Glutamatergic neuron (in vitro differentiated cells): ENCODE results near the gene SASS6. TPM values are rescaled to one million over a fixed set of nuclear protein-coding genes. Genes with fewer than 3 reads are reported as not detected.

ENCODE experiments used
- DNase-seq: peaks from one replicate; pipeline ENCODE4 v3.0.0; 2022
- H3K27ac Mint-ChIP-seq: one replicate; pipeline ENCODE4 v1.8.0; 2020; ENCODE audit warnings: mild to moderate bottlenecking, mixed read lengths, inconsistent platforms; ENCODE audit not compliant: unreplicated experiment
- H3K27me3 Mint-ChIP-seq: one replicate; pipeline ENCODE4 v1.8.0; 2020; ENCODE audit warnings: mild to moderate bottlenecking, moderate library complexity, mixed read lengths, inconsistent platforms; ENCODE audit not compliant: unreplicated experiment
- H3K36me3 Mint-ChIP-seq: one replicate; pipeline ENCODE4 v1.8.0; 2020; ENCODE audit warnings: mild to moderate bottlenecking, mixed read lengths, inconsistent platforms; ENCODE audit not compliant: unreplicated experiment
- H3K4me1 Mint-ChIP-seq: one replicate; pipeline ENCODE4 v1.8.0; 2020; ENCODE audit warnings: mild to moderate bottlenecking, low read depth, mixed read lengths, inconsistent platforms; ENCODE audit not compliant: unreplicated experiment
- H3K4me3 Mint-ChIP-seq: one replicate; pipeline ENCODE4 v1.8.0; 2020; ENCODE audit warnings: mild to moderate bottlenecking, mixed read lengths, inconsistent platforms; ENCODE audit not compliant: unreplicated experiment
- H3K9me3 Mint-ChIP-seq: one replicate; pipeline ENCODE4 v1.8.0; 2020; ENCODE audit warnings: mild to moderate bottlenecking, moderate library complexity, mixed read lengths, inconsistent platforms; ENCODE audit not compliant: unreplicated experiment
- CTCF ChIP-seq: fragments of 200-600 bp; sonication (generic); IDR thresholded peaks from one replicate; pipeline ENCODE4 v1.5.0; 2021; ENCODE audit not compliant: partially characterized antibody, unreplicated experiment
- long read RNA-seq: library from polyadenylated mRNA; unstranded; transcript quantifications from one replicate; pipeline ENCODE4 v2.0.0, GENCODE V29; 2020; ENCODE audit not compliant: unreplicated experiment
- total RNA-seq: library from RNA; stranded (reverse); fragmentation: NEBNext Ultra II Directional; extraction: Animal tissue kit (Norgen Biotek cat#: 25700); gene quantifications from one replicate; pipeline ENCODE4 v1.2.1, GENCODE V29; 2021; ENCODE audit not compliant: unreplicated experiment

The SASS6 gene
- total RNA-seq: 4.0 TPM
- long read RNA-seq, partial matches to known transcripts: 1 of 2 reads
- long read RNA-seq, other reads (novel, unspliced or antisense): 1 of 2 reads

GRCh38 chr1:100132566-100133477 is at the start of gene SASS6, which contains the start of gene TRMT13:
SASS6 (minus strand) TSS chr1:100132930; CDS start chr1:100132814, 116 bp downstream.
TRMT13 (plus strand) TSS chr1:100133163; CDS start chr1:100133169, 6 bp downstream.
- peak; percentile 93 for DNase-seq
- peaks cover 4% of the 10 kb centered on the region for H3K9me3 Mint-ChIP-seq
- no peaks in the 10 kb centered on the region for H3K36me3 Mint-ChIP-seq
- TF ChIP-seq CTCF: no peak
- no peaks in the 10 kb centered on the region for H3K4me1 Mint-ChIP-seq
- H3K27ac Mint-ChIP-seq: peak within 1 kb of the TSS; percentile 80
- H3K4me3 Mint-ChIP-seq: peak within 1 kb of the TSS; percentile 96
- peaks cover 3% of the 10 kb centered on the region for H3K27me3 Mint-ChIP-seq

- no peaks in the 10 kb centered on the region for H3K9me3 Mint-ChIP-seq
- no peak within 1 kb of the TSS for H3K4me3 Mint-ChIP-seq
- no peaks in the 10 kb centered on the region for H3K36me3 Mint-ChIP-seq
- DNase-seq: no peak
- H3K27me3 Mint-ChIP-seq: peaks cover 4% of the 10 kb centered on the region
- no peak within 1 kb of the TSS for H3K27ac Mint-ChIP-seq
- no peaks in the 10 kb centered on the region for H3K4me1 Mint-ChIP-seq
- no peak for TF ChIP-seq CTCF
Measured at GRCh38 chr1:100178091-100178490, 45.4 kb upstream of the SASS6 start, which contains the start of gene LRRC39. LRRC39 (minus strand) TSS chr1:100178256; CDS start chr1:100168516, 9,740 bp downstream.

- TF ChIP-seq CTCF: no peak
- Mint-ChIP-seq H3K36me3 (no peaks in the 10 kb centered on the region), H3K27ac (no peak overlapping the region), H3K27me3 (peaks cover 4% of the 10 kb centered on the region), H3K9me3 (no peaks in the 10 kb centered on the region), H3K4me3 (no peak overlapping the region), H3K4me1 (no peaks in the 10 kb centered on the region)
- no peak for DNase-seq
Measured at GRCh38 chr1:100177295-100178041, 44.7 kb upstream of the SASS6 start.

GRCh38 chr1:100168051-100168450 is 35.3 kb upstream of the SASS6 start:
- no peak for DNase-seq
- Mint-ChIP-seq H3K4me3 (no peak overlapping the region), H3K36me3 (no peaks in the 10 kb centered on the region), H3K27ac (no peak overlapping the region), H3K4me1 (peaks cover 2% of the 10 kb centered on the region), H3K27me3 (no peaks in the 10 kb centered on the region), H3K9me3 (no peaks in the 10 kb centered on the region)
- TF ChIP-seq CTCF: no peak
